DMS53 treated with DMSO at 0.1 percent for 48 hours (cell line): ENCODE results near the gene PRRT2.
"Not testable (repeated sequence)": the region's sequence is repeated elsewhere in the genome, so short reads cannot be mapped to it uniquely, and the experiment has no call there.

Experiments
- DNase-seq: peaks from one replicate; lab custom pipeline; 2025; ENCODE audit not compliant: unreplicated experiment; lab: John Stamatoyannopoulos, UW

The PRRT2 gene

DNA sequence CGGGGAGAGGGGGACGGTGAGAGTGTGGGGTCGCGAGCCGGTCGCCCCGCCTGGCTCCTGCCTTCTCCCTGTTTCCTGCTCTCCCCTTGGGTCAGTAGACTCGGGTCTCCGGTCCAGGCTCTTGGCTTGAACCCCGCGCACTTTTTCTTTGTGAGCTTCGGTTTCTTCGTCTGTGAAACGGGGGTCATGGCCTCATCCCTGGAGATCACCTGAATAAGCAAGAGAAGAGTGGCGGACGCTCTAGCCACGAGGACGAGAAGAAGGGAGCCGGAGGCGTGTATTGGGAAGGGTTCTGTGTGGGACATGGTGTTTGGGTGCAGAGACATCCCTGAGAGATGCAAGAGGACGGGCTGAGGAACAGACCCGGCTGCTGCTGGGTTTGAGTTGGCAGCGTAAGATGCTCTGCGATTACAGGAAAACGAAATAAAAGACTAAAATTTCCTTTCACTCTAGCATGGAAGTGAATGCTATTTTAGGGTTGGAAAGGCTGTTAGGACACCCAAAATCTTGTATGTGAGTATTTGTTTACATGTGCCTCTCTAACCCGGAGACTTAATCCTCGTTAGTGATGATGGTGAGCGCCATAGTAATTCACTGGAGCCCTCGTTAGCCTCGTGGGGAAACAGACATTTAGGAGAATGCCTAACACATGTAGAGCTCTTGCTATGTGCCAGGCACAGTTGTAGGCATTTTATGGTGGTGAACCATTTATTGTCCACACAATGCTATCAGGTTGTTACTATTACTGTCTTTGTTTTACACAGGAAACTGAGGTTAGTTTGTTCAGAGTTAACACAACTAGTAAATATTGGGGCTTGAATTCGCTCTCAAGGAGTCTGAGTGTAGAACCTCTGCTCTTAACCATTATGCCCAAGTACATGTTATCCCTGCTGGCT is 20.8 kb upstream of the PRRT2 start:
- no peak for DNase-seq

DNA sequence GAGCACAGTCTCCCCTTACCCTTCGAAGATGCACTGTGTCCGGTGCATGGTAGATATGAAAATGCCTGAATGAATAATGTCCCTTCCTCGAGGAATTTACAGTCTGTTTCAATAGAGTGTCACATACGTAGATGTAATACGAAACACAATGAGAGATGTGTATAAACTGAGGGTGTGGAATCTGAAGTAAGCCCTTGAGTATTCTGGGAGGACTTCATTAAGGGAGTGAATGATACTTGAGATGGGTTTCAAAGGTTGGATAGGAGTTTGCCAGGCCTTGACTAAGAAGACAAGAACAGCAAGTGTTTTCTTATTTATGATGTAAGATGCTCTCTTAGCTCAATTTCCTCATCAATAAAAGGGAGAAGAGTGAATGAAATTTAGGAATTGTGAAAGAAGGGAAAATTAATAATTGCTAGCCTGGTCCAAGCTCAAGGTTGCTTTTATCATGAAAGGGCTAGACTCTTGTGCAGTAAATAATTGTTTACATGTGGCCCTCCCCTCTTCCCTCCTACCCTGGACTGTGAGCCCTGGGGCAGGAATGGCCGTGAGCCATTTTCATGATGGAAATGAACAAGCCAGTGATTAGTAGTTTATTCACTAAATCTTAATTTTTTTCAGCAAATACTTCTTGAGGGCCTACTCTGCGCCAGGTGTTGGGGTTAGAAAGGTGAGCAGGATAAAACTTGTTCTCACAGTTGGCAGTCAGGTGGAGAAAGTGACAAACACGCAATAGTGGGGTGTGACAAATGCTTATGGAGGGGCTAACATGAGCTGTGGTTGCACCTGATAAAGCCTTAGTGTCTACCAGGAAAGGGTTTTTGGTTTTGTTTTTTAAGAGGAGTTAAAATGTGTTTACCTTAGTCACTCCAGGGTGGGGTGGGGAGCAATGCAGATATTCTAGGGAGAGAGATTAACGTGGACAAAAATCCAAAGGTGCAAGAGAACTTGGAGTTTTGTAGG is 19.9 kb upstream of the PRRT2 start:
- DNase-seq, result no peak

DNA sequence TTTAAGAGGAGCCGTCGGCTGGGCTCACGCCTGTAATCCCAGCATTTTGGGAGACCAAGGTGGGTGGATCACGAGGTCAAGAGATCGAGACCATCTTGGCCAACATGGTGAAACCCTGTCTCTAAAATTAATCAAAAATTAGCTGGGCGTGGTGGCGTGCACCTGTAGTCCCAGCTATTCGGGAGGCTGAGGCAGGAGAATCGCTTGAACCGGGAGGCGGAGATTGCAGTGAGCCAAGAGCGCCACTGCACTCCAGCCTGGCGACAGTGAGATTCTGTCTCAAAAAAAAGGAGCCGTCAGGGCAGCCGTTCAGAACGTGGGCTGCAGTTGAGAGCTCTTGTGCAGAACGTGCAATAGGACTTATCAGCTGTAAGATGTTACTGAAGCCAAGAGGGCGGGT is 18.8 kb upstream of the PRRT2 start:
- not testable (repeated sequence) for DNase-seq

DNA sequence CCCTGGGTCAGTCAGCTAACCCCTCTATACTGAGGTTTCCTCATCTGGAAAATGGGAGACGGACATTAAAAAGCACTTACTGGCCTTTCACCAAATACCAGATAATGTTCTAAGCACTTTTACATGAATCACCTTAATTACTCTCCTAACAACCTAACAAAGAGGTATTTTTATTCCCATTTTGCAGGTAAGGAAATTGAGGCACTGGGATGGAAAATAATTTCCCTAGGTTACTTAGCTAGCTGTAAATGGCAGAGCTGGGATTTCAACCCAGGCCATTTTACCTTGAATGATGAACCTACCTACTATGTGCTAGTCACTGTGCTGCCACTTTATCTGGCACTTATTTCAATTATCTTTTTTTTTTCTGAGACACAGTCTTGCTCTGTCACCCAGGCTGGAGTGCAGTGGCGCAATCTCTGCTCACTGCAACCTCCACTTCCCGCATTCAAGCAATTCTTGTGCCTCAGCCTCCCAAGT is 17.7 kb upstream of the PRRT2 start:
- no peak for DNase-seq

DNA sequence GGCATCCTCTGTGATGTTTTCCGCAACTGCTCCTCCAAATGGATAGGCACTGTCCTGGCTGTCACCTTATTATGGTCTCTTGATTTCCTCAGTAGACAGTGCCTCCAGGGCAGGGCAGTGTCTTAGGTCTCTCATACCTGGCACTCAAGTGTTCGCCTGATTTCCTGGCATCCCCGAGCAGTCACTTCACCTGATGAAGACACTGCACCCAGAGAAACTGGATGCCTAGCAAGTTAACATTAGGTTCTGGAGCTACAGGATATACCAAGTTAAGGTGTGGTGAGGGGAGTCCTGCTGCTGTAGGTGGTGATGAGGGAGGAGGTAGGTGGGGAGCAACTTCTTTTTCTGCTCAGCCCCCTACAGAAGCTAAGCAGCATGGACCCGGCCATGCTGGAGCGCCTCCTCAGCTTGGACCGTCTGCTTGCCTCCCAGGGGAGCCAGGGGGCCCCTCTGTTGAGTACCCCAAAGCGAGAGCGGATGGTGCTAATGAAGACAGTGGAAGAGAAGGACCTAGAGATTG is 9.5 kb upstream of the PRRT2 start:
- no peak for DNase-seq

DNA sequence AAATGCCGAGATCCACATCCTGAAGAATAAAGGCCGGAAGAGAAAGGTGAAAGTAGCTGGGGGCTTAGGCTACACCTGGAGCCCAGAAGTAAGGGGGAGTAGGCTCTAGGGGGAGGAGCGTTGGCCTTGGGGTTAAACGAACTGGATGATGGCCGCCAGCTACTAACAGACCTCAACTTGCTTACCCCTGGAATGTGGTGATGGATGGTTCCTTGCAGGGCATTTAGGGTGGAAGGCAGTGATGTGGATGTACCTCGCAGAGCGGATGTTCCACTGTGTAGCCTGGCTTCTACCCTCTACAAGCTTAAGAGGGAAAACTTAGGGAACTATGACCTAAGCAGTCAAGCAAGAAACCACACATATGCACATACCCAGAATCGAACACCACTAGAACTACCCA is 8.0 kb upstream of the PRRT2 start:
- no peak for DNase-seq

DNA sequence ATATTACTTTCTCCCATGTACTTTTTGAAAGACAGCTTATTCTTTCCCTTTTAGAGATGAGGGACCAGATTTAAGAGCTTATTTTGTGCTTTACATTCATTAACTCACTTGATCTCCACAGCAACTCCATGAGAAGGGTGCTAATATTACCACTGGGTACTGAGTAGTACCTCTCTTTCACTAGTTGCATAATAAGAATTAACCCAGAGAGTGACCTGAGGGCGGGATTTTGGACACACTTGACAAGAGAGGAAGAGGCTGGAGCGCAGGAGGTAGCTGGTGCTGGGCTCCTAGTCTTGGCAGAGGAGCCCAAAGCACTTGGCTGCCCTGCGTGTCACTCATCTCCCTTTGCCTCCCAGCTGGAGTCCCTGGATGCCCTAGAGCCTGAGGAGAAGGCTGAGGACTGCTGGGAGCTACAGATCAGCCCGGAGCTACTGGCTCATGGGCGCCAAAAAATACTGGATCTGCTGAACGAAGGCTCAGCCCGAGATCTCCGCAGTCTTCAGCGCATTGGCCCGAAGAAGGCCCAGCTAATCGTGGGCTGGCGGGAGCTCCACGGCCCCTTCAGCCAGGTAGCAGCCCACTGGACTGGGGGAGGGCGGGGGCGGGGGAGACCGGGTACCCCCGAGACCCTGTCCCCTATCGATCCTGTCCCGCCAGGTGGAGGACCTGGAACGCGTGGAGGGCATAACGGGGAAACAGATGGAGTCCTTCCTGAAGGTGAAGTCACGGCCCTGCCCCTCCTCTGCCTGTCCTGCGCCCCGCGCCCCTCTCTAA is 7.3 kb upstream of the PRRT2 start:
- no peak for DNase-seq

DNA sequence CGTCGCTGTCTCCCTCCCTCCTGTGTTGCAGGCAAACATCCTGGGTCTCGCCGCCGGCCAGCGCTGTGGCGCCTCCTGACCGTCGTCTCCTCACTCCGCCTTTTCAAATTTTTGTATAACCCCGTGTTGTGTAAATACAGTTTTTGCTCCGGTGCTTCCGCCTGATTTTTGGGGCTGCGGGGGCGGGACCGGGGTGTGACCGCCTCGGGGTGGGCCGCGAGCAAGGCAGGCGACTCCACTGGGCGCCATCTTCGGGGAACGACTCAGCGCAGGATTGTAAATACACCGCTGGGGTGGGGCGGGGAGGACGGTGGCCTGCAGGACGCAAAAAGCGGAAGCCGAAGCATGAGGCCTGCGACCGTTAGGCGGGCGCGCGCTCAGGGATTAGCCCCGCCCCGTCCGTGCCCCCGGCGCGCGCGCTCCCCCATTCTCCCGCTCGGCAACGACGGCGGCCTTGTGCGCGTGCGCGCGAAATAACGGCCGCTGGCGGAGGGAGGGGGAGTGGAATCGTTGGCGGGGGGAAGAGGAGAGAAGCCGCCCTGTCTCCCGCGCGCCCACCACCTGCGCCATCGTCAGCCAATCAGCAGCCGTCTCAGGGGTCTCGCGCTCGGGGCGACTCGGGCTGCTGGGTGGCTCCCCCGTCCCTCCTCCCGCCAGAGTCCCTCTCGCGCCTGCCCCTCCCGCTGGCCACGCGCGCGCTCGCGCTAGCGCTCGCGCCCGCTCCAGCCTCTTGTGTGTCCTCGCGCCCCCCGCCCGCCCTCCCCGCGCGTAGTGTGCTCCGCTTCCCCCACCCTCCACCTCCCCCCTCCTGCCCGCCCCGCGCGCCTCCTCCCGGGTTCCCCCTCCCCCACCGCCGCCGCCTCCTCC is 6.5 kb upstream of the PRRT2 start:
- peak; percentile 80 for DNase-seq

DNA sequence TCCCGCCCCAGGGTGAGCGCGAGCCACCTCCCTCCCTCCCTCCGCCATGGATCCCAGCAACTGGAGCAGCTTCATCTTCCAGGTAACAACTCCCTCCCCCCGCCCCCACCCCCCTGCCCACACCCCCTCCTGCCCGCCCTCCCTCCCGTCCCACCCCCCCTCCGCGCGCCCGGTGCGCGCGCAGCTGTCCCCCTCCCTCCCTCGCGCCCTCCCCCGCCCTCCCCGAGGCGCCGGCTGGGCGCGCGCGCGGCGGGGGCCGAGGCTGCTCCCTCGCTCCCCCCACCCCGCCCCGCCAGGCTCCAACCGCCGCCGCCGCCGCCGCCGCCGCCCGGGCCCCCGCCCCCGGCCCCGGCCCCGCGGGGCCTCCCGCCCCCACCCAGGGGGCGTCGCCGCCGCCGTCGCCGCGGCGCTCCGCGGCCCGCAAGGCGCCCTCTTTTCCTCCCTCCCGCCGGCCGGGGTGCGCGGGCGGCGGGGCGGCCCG is 5.9 kb upstream of the PRRT2 start, which contains the start of gene MAZ:
MAZ (plus strand) TSS at position 431 of the 481 bp plus-strand sequence. CDS start 173 bp downstream, outside the sequence.
- DNase-seq, result no peak

DNA sequence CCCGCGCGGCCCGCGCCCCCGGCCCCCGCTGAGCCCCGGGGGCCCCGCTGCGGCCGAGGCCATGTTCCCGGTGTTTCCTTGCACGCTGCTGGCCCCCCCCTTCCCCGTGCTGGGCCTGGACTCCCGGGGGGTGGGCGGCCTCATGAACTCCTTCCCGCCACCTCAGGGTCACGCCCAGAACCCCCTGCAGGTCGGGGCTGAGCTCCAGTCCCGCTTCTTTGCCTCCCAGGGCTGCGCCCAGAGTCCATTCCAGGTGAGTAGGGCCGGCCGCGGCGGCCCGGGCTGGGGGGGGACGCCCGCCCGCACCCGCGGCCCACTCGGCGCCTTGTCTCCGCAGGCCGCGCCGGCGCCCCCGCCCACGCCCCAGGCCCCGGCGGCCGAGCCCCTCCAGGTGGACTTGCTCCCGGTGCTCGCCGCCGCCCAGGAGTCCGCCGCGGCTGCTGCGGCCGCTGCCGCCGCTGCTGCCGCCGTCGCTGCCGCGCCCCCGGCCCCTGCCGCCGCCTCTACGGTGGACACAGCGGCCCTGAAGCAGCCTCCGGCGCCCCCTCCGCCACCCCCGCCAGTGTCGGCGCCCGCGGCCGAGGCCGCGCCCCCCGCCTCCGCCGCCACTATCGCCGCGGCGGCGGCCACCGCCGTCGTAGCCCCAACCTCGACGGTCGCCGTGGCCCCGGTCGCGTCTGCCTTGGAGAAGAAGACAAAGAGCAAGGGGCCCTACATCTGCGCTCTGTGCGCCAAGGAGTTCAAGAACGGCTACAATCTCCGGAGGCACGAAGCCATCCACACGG is 5.2 kb upstream of the PRRT2 start:
- no peak for DNase-seq

DNA sequence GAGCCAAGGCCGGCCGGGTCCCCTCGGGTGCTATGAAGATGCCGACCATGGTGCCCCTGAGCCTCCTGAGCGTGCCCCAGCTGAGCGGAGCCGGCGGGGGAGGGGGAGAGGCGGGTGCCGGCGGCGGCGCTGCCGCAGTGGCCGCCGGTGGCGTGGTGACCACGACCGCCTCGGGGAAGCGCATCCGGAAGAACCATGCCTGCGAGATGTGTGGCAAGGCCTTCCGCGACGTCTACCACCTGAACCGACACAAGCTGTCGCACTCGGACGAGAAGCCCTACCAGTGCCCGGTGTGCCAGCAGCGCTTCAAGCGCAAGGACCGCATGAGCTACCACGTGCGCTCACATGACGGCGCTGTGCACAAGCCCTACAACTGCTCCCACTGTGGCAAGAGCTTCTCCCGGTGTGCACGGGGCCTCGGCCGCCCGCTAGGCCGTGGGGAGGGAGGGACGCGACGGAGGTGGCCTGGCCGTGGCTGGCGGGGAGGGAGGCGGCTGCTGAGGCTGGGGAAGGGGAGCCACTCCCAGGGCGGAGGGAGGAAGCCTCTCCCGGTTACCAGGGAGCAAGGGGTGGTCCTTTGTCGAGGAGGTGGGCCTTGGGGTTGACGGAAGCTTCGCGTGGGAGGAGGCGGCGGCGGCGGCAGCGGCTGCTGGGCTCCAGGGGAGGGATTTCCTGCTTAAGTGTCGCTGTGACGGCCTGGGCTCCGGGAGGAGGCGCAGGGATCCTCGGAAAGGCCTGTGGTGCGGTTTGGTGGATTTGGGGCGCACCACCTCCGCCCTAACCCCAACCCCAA is 4.4 kb upstream of the PRRT2 start:
- DNase-seq, result peak; percentile 73

DNA sequence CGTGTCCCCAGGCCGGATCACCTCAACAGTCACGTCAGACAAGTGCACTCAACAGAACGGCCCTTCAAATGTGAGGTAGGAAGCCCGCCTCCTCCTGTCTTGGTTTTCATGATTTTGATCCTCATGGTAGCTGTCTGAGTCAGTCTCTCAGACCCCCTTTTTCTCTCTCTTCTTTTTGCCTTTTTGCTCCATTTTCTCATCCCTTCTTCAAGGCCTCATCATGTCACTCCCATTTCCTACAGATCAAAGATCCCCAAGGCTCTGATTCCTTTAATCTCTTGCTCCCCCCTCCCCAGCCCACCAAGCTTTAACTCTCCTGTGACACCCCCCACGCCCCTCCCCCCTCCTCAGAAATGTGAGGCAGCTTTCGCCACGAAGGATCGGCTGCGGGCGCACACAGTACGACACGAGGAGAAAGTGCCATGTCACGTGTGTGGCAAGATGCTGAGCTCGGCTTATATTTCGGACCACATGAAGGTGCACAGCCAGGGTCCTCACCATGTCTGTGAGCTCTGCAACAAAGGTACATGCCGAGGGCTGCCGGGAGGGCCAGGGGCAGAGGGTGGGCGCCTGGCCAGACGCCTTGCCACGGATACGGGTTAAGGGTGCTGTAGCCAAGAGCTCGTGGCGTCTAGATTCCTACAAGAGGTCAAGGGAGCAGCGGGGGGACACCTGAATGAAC is 3.6 kb upstream of the PRRT2 start:
- DNase-seq, result no peak

DNA sequence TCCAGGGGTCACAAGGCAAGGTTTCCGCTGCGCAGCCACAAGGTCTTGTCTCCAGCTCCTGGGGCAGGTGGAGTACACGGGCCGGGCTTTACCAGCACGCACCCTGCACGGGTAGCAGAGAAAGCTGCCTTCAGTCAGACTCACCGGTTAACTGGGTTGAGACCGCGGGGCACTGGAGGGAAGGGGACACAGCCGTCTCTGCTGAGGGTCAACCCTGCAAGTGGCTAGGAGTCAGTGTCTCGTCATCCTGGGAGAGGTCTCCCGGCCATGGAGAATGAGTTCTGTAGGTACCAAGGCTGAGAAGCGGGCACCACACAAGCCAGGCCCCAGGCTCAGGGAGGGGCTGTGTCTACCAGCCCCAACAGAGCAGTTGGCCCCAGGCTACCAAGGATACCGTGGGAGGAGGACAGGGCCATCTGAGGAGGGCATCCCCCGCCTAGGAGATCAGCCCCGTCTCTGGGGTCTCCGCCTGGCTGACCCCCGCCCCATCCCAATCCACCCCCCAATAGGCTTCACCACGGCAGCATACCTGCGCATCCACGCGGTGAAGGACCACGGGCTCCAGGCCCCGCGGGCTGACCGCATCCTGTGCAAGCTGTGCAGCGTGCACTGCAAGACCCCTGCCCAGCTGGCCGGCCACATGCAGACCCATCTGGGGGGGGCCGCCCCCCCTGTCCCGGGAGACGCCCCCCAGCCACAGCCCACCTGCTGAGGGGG is 2.8 kb upstream of the PRRT2 start:
- DNase-seq, result no peak

DNA sequence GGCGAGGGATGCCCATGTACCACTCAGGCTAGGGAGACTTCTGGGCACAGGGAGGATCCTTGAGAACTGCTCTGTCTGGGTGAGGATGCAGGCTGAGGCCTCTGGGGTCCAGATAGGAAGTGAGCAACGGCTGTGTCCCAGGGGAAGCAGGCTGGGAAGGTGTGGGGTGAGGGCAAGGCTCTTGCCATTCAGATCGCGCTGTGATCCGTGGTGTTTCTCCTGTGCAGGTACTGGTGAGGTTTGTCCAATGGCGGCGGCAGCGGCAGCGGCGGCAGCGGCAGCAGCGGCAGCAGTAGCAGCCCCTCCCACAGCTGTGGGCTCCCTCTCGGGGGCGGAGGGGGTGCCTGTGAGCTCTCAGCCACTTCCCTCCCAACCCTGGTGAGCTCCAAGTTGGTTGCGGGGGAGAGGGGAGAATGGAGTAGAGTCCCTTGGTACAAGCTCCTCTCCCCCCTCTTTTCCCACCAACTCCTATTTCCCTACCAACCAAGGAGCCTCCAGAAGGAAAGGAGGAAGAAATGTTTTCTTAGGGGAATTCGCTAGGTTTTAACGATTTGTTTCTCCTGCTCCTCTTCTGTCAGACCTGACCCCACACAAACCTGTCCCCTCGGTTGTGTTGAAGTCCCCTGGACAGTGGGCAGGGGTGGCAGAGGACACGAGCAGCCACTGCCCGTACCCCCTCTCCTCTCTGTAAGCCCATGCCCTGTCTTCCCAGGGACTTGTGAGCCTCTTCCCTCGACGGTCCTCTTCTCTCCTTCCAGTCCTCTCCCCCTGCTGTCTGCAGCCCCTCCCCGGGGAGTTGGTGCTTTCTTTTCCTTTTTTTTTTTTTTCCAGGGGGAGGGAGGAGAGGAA is 1.9 kb upstream of the PRRT2 start:
- no peak for DNase-seq

DNA sequence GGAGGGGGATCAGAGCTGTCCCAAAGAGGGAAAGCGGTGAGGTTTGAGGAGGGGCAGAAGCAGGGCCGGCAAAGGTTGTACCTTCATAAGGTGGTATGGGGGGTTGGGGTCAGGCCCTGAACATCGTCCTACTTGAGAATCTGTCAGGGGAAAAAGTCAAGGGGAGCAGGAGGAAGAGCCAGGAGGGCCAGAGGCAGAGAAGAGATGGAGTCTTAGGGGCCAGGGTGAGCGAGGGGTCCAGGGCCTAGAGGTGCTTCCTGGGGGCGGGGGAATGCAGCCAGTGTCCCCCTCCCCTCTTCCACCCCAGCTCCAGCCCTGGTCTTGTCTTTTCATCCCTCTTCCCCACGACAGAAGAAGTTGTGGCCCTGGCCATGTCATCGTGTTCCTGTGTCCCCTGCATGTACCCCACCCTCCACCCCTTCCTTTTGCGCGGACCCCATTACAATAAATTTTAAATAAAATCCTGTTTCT is 1.3 kb upstream of the PRRT2 start:
- no peak for DNase-seq
